HAP-1 (cell line): ENCODE measurements around the gene GMCL2.
A peak's percentile ranks its signal among the peaks of the same experiment; 100 is the strongest.
"Not testable (repeated sequence)": the region's sequence is repeated elsewhere in the genome, so short reads cannot be mapped to it uniquely, and the experiment has no call there.

Experiments
- DNase-seq, 2 experiments: peaks; one replicate each; pipeline ENCODE4 v3.0.0-alpha.2; 2016 to 2020; ENCODE audit warnings: low spot score in 2 of 2
- H3K27me3 ChIP-seq: fragments of 250-450 bp; sonication (Bioruptor Pico); 2 replicates; pipeline ENCODE4 v1.5.1; 2020; ENCODE audit warnings: low read depth, mild to moderate bottlenecking, moderate library complexity
- H3K36me3 ChIP-seq: fragments of 250-450 bp; sonication (Bioruptor Pico); replicated peaks from 2 replicates; pipeline ENCODE4 v1.5.1; 2020; ENCODE audit warnings: mild to moderate bottlenecking
- H3K4me1 ChIP-seq: fragments of 250-450 bp; sonication (Bioruptor Pico); 2 replicates; pipeline ENCODE4 v1.5.1; 2020; ENCODE audit warnings: mild to moderate bottlenecking
- H3K4me3 ChIP-seq: fragments of 250-450 bp; sonication (Bioruptor Pico); 2 replicates; pipeline ENCODE4 v1.5.1; 2020; ENCODE audit warnings: mild to moderate bottlenecking, moderate library complexity
- H3K9me3 ChIP-seq: fragments of 250-450 bp; sonication (Bioruptor Pico); 2 replicates; pipeline ENCODE4 v1.5.1; 2020; ENCODE audit warnings: mild to moderate bottlenecking, moderate library complexity
- in situ Hi-C: fragments of 300-500 bp; cut with MboI; formaldehyde crosslinking; loops from 3 replicates; pipeline ENCODE4 v1.14.3; 2020; ENCODE audit warnings: low sequenced_read_pairs, inconsistent platforms, mixed read lengths

GMCL2 gene, protein sequence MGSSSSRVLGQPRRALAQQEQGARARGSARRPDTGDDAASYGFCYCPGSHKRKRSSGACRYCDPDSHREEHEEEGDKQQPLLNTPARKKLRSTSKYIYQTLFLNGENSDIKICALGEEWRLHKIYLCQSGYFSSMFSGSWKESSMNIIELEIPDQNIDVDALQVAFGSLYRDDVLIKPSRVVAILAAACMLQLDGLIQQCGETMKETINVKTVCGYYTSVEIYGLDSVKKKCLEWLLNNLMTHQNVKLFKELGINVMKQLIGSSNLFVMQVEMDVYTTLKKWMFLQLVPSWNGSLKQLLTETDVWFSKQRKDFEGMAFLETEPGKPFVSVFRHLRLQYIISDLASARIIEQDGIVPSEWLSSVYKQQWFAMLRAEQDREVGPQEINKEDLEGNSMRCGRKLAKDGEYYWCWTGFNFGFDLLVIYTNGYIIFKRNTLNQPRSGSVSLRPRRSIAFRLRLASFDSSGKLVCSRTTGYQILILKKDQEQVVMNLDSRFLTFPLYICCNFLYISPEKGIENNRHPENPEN

DNA sequence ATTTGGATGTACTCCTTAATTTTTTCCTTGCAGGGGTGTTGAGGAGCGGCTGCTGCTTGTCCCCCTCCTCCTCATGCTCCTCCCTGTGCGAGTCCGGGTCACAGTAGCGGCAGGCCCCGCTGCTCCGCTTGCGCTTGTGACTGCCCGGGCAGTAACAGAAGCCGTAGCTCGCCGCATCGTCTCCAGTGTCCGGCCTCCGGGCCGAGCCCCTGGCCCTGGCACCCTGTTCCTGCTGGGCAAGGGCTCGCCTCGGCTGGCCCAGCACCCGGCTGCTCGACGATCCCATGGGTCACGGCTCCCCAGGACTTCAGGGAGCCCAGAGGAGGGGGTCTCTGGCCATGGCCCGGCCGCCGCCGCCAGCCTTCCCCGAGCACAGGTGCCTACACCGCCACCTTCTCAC lies at the start of gene GMCL2:
Gene GMCL2 (minus strand): TSS at position 358 of the 400 bp plus-strand sequence. CDS start 72 bp downstream, at position 286.
- H3K4me1 ChIP-seq, result peaks cover 5% of the 10 kb centered on the region
- no peak within 1 kb of the TSS for H3K4me3 ChIP-seq
- no peaks in the 10 kb centered on the region for H3K36me3 ChIP-seq
- in situ Hi-C loops, result no loop called here
- no peaks in the 10 kb centered on the region for H3K27me3 ChIP-seq
- no peaks in the 10 kb centered on the region for H3K9me3 ChIP-seq
- DNase-seq, result no peak

DNA sequence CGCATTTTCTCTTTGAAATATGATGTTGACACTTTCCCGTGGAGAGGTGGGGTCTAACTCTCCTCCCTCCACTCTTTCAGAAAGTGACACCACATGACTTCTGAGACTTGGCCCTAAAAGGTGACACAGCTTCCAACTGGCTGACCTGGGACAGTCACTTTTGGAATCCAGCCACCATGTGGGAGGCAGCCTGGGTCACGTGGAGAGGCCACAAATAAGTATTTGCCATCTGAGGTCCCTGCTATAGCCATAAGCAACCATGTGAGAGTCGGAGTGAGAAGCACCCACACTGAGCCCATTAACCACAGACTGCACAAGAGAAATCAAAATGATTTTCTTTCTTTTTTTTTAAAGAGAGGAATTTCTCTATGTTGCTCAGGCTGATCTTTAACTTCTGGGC lies 49.5 kb upstream of the GMCL2 start:
- peaks cover 2% of the 10 kb centered on the region; the same call in 1 of the 2 replicates for H3K36me3 ChIP-seq
- DNase-seq, result no peak
- no peaks in the 10 kb centered on the region for H3K27me3 ChIP-seq
- no peaks in the 10 kb centered on the region for H3K9me3 ChIP-seq
- H3K4me3 ChIP-seq, result no peak overlapping the region
- in situ Hi-C loops, result no loop called here
- no peaks in the 10 kb centered on the region for H3K4me1 ChIP-seq

DNA sequence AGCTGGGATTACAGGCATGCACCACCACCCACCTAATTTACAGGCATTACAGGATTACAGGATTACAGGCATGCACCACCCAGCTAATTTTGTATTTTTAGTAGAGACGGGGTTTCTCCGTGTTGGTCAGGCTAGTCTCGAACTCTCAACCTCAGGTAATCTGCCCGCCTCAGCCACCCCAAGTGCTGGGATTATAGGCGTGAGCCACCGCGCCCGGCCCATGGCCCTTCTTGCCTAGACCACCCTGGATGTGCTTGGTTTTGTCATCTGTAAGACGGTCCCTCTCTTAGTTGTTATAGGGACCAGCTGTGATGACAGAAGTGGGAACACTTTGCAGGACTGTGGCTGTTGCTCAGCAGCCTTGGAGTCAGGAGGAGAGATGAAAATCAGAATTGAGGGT lies 49.0 kb upstream of the GMCL2 start:
- no peak for DNase-seq
- Histone ChIP-seq H3K4me1 (no peaks in the 10 kb centered on the region; the same call in 1 of the 2 replicates), H3K27me3 (no peaks in the 10 kb centered on the region), H3K4me3 (no peak overlapping the region), H3K36me3 (peaks cover 7% of the 10 kb centered on the region), H3K9me3 (no peaks in the 10 kb centered on the region)
- in situ Hi-C loops, result no loop called here

DNA sequence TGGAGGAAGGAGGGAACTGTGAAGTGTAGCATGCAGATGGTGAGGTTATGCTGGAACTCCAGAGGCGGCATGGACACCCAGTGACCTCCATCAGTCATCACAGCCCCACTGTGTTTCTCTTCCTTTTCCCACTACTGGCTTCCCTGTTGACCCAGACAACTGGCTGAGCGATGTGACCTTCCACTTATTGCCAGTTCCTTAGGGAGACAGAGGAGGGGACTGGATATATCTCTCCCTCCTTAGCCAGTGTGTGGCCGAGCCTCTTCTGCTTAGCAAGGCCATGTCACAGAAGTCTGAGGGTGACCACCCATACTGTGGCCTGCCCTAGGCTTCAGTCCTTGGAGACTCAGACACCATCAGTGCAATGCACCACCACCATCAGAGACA lies 48.4 kb upstream of the GMCL2 start:
- H3K4me3 ChIP-seq, result no peak overlapping the region
- H3K4me1 ChIP-seq, result peaks cover 5% of the 10 kb centered on the region
- no peaks in the 10 kb centered on the region for H3K9me3 ChIP-seq
- DNase-seq, result no peak
- in situ Hi-C loops, result no loop called here
- H3K27me3 ChIP-seq, result no peaks in the 10 kb centered on the region
- H3K36me3 ChIP-seq, result peaks cover 13% of the 10 kb centered on the region

DNA sequence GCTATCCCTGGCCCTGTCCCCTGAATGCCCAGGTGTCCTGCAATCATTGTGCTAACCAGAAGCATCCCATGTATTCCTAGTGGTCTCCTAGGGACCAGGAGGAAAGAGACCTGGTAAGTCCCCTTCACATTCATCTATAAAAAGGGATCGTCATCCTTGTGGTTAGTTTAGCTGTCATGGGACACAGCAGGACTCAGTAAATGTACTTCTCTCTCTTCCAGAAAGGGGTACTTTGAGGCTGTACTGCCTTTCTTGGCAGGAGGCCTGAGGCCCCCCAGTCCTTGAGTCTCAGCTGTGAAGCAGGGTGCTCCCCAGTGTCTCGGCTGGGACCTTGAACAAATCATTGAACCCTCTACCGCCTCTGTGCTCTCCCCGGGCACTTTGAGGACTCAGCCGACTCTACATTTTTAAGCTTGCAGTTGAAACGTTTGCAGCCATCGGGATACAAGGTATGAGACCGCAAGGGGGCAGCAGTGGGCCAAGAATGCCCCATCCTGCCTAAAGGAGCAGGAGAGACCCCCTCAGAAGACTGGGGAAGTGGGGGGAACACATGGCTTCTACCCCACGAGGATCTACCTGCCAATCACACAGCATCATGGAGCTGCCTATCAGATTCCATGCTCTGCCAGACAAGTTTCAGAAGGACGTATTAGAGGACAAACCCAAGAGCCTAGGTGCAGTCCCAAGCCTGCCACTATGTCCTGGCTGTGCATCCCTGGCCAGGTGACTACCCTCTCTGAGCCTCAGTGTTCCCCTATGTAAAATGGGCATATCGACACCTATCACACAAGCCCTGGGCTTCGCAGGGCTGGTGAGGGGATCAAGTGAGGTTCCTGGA lies 47.8 kb upstream of the GMCL2 start:
- in situ Hi-C loops, result no loop called here
- H3K4me3 ChIP-seq, result no peak overlapping the region
- H3K4me1 ChIP-seq, result peaks cover 8% of the 10 kb centered on the region
- H3K9me3 ChIP-seq, result no peaks in the 10 kb centered on the region
- peak; percentile 47 to 87 for DNase-seq
- peaks cover 19% of the 10 kb centered on the region for H3K36me3 ChIP-seq
- H3K27me3 ChIP-seq, result no peaks in the 10 kb centered on the region

DNA sequence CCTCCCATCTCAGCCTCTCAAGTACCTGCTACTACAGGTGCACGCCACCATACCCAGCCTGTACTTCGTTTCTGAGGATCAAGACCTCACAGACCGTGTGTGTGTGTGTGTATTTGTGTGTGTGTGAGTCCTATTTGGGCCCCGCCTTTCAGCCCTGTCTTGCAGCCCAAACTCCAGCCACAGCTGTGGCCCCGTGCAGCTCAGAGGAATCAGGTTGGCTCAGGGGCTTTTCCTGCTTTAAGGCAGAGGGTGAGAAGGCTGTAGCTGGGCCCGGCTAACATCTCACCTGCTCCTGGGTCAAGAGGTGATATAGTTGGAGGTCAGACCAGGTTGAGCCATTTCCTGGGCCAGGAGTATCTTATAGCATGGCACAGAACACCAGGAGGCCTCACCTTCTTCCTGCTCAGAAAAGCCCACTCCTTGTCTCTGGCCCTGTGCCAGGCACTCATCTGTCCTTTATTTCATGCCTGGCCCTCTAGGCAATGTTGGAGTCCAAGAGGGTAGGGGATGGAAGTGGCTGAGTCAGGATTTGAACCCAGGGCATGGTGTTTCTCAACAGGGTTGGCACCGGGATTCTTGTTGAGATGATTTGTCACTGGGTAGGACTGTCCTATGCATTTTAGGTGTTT lies 47.1 kb upstream of the GMCL2 start:
- Histone ChIP-seq H3K4me1 (peaks cover 8% of the 10 kb centered on the region), H3K4me3 (no peak overlapping the region), H3K27me3 (no peaks in the 10 kb centered on the region), H3K9me3 (no peaks in the 10 kb centered on the region), H3K36me3 (peaks cover 26% of the 10 kb centered on the region)
- no peak for DNase-seq
- in situ Hi-C loops, result no loop called here

DNA sequence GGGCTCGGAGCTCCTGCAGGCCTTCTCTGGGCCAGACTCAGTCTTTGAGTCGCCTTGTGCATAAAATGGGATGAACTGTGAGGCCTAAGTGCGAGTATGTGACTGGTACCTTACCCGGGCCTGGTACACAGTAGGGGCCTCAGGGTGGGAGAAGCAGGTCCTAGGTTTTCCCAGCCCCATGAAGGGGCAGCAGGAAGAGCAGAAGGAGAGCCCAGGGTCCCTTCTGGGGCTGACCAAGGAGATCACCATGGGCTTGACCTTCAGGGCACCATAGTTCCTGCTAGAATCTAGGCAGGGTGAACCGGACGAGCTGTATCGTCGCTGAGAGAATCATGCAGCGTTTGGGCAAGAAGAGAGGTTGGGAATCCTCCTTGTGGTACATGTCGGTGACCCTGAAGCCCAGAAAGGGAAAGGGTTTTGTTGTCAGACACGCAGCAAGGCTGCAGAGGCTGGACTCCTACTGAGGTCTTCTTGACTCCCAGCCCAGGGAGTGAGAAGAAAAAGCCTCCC lies 45.8 kb upstream of the GMCL2 start:
- in situ Hi-C loops, result no loop called here
- Histone ChIP-seq H3K27me3 (no peaks in the 10 kb centered on the region), H3K36me3 (peaks cover 39% of the 10 kb centered on the region), H3K9me3 (no peaks in the 10 kb centered on the region), H3K4me3 (peak overlapping the region; percentile 73), H3K4me1 (peaks cover 8% of the 10 kb centered on the region)
- no peak for DNase-seq

DNA sequence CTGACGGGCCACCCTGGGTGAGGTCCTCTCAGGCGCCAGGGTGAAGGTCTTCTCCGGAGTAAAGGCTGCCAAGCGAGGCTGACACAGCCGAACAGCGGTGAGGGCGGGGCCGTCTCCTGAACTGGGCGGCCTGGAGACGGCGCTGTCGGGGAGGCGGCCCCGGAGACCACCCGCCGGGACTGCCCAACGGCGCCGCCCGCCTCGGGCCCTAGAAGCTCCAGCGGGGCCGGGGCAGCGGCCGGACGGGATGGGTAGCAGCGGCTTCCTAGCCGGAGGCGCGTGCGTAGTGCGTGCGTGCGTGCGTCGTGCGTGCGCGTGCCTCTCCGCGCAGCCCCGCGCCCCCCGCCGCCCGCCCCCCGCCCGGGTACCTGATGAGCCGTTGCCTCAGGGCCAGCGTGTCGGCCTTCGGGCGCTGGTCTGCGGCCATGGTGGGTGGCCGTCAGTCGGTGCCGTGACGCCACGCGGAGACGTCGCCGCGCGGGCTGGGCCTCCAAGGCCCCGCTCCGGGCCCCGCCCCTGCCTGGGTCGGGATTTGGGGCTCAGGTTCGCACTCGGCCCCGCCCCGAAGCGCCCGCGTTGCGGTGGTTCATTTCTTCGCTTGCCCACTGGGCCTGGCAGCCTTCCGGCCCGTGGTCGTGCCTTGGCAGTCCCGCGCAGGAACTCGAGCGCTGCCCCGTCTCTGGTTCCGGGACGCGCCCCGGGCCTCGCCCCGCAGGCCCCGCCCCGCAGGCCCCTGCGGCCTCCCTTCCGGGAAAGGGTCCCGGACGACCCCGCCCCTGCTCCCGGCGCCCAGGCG lies 45.2 kb upstream of the GMCL2 start, which contains the start of gene PHYKPL:
Gene PHYKPL (minus strand): TSS at position 679 of the 796 bp plus-strand sequence. CDS start 252 bp downstream, at position 427.
- in situ Hi-C loops, result no loop called here
- H3K4me1 ChIP-seq, result peaks cover 8% of the 10 kb centered on the region
- no peaks in the 10 kb centered on the region for H3K27me3 ChIP-seq

DNA sequence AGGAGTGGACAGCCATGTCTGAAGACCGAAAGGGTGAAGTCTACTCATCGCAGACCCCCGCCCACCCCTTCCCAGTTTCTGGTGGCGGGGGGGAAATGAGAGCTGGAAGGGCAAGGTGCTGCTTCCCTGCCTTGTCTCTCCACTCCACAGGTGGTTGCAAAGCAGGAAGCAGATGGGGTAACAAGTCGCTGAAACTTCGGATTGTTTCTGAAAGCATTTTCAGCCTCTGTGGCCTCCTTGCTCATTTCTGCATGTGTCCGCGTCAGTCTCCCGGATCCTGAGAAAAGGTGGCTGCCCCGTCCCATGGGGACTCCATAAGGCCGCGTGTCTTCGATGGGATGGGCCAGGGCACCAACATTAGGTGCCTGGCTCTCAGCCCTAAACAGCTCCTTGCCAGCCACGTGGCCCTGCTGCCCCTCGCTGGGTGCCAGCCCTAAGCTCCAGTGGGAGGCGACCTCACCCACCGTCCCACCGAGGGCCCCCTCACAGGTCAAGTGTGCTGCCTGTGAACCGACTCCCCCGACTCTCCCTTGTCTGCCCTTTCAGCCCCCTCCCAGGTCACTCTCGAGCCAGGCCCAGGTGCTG lies 44.5 kb upstream of the GMCL2 start:
- Histone ChIP-seq H3K4me3 (peak overlapping the region; percentile 73), H3K36me3 (peaks cover 50% of the 10 kb centered on the region), H3K27me3 (no peaks in the 10 kb centered on the region), H3K9me3 (no peaks in the 10 kb centered on the region), H3K4me1 (peaks cover 8% of the 10 kb centered on the region)
- DNase-seq, result no peak
- in situ Hi-C loops, result no loop called here

More for the DNA sequence above, 45.2 kb upstream of the GMCL2 start, which contains the start of gene PHYKPL:
- DNase-seq, result peak; percentile 59 to 80
- H3K36me3 ChIP-seq, result peaks cover 45% of the 10 kb centered on the region
- peak within 1 kb of the TSS; percentile 73 for H3K4me3 ChIP-seq
- no peaks in the 10 kb centered on the region for H3K9me3 ChIP-seq

DNA sequence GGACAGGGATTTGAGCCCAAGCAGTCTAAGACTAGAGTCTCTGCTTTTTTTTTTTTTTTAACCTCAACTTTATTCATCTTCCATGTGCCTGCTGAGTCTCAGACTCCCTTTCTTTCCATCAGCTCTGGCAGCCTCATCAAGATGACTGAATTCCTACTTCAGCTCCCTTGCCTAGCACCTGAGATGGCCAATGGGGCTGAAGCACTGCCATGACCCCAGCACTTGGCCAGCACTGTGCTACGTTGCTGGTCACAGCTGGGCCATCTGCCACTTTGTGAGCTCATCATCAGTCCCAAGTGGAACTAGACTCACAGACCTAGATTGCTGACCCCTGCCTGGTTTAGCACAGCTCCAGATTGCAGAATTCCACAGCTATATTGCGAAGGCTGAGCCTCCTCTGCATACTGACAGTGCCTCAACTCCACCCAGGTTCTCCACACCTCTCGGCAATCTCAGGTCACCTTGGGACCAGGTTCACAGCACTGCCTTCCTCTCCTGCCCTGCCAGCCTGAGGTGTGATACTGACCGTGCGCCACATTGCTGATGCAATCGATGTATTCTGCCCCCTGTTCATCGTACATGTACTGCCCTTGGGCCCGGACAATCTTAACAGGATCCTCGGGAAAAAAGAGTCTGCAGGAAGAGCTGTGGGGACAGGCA lies 43.8 kb upstream of the GMCL2 start:
- peaks cover 56% of the 10 kb centered on the region for H3K36me3 ChIP-seq
- peaks cover 8% of the 10 kb centered on the region for H3K4me1 ChIP-seq
- H3K9me3 ChIP-seq, result no peaks in the 10 kb centered on the region
- no peak for DNase-seq
- in situ Hi-C loops, result no loop called here
- H3K27me3 ChIP-seq, result no peaks in the 10 kb centered on the region
- peak overlapping the region; percentile 73 for H3K4me3 ChIP-seq

DNA sequence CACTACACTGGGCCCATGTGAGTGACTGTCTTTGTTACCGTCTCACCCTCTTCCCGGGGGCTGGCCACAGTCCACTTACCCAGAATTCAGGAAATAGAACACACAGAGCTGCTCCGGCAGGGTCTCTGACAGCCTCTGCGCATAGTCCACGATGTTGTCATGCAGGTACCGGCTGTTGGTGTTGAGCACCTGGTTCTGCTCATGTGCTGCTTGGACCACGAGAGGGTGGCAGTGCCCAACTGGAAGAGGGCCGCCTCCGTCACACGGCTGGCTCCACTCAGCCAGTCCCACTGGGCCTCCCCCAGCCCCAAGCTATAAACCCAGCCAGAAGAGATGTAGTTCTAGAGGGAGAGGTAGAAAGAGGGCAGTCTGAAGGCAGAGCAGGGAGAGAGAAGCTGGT lies 42.7 kb upstream of the GMCL2 start:
- in situ Hi-C loops, result no loop called here
- no peaks in the 10 kb centered on the region for H3K27me3 ChIP-seq
- DNase-seq, result no peak
- peaks cover 64% of the 10 kb centered on the region for H3K36me3 ChIP-seq
- H3K4me1 ChIP-seq, result peaks cover 8% of the 10 kb centered on the region
- no peak overlapping the region for H3K4me3 ChIP-seq
- H3K9me3 ChIP-seq, result no peaks in the 10 kb centered on the region

DNA sequence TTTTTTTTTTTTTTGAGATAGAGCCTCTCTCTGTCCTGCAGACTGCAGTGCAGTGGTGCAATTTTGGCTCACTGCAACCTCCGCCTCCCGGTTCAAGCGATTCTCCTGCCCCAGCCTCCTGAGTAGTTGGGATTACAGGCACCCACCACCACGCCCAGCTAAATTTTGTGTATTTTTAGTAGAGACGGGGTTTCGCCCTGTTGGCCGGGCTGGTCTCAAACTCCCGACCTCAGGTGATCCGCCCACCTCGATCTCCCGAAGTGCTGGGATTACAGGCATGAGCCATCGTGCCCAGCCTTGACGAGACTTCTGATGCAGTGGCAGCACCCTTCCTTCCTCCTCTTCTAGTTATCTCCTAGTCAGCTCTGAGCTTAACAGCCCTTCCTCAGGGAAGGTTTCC lies 41.9 kb upstream of the GMCL2 start:
- H3K9me3 ChIP-seq, H3K4me3 ChIP-seq, in situ Hi-C loops, DNase-seq, H3K4me1 ChIP-seq, H3K27me3 ChIP-seq: not testable (repeated sequence)
- peaks cover 72% of the 10 kb centered on the region for H3K36me3 ChIP-seq
